ENCODE data around the gene INCA1. TPM values are rescaled to one million over a fixed set of nuclear protein-coding genes. Genes with fewer than 3 reads are reported as not detected.
A peak's percentile ranks its signal among the peaks of the same experiment; 100 is the strongest.

Gene INCA1
- total and polyA plus RNA-seq, 2 of the 13 experiments (the other 11 are each of a cell fraction or from before 2014, with no cell fraction given) = 0.93 to 2.6 TPM

- TF ChIP-seq ZNF318 (CRISPR knock-in tag; IDR thresholded peaks at IDR 0.05) = 0 out of 2 replicates have a peak, but pooled peaks have one; percentile 19
- TF ChIP-seq ZNF441 (CRISPR knock-in tag; IDR thresholded peaks at IDR 0.05; ENCODE audit: borderline replicate concordance) = peak; percentile 29; the same call in 1 of the 2 replicates
- 0 out of 2 replicates have a peak, but pooled peaks have one; percentile 38 for TF ChIP-seq ZC3H13 (CRISPR knock-in tag; IDR thresholded peaks at IDR 0.05)
- no peak for TF ChIP-seq GABPA (IDR thresholded peaks at IDR 0.05; ENCODE audit: low read depth, low read length)
- TF ChIP-seq GABPA (CRISPR knock-in tag; IDR thresholded peaks at IDR 0.05; ENCODE audit: low read depth) = 0 out of 2 replicates have a peak, but pooled peaks have one; percentile 30
- TF ChIP-seq MATR3 (CRISPR knock-in tag; IDR thresholded peaks at IDR 0.05) = no peak
- no peak for TF ChIP-seq ZNF12 (CRISPR knock-in tag; IDR thresholded peaks at IDR 0.05)
- TF ChIP-seq MTF1 (CRISPR knock-in tag; IDR thresholded peaks at IDR 0.05) = no peak
- TF ChIP-seq ZNF629 (CRISPR knock-in tag; conservative IDR thresholded peaks at IDR 0.05) = no peak
- peak; percentile 49; the same call in 1 of the 2 replicates for TF ChIP-seq NAIF1 (CRISPR knock-in tag; IDR thresholded peaks at IDR 0.05; ENCODE audit: borderline replicate concordance)
- TF ChIP-seq ZNF687 (CRISPR knock-in tag; IDR thresholded peaks at IDR 0.05) = peak; percentile 57
- TF ChIP-seq SIX1 (CRISPR knock-in tag; IDR thresholded peaks at IDR 0.05; ENCODE audit: borderline replicate concordance) = peak; percentile 87
- TF ChIP-seq THRA (CRISPR knock-in tag; IDR thresholded peaks at IDR 0.05; ENCODE audit: borderline replicate concordance) = peak; percentile 26; the same call in 1 of the 2 replicates
- no peak for TF ChIP-seq MAFK (conservative IDR thresholded peaks at IDR 0.05 in 1 of 2, IDR thresholded peaks at IDR 0.05 in 1 of 2; ENCODE audit: low read length in 2 of 2)
These were observed 46.5 kb downstream of the INCA1 start, which contains the start of gene ENO3 (continued) for GRCh38 chr17:4950746-4951204.

Measured in HepG2 (cell line).